Uterus (tissue), 4 donors: Measurements from ENCODE around the gene PPP1R3F. TPM values are rescaled to one million over a fixed set of nuclear protein-coding genes. Genes with fewer than 3 reads are reported as not detected.

Experiments used
- DNase-seq, 2 donors: peaks; one replicate each; pipeline ENCODE4 v3.0.0-alpha.2; 2019 to 2020
- H3K27ac ChIP-seq, 2 donors: fragments of 200-600 bp; sonication (generic); 1 replicate in 1 of 2; 2 replicates in 1 of 2; pipeline ENCODE4 v1.5.1; 2016 to 2018
- H3K27me3 ChIP-seq, 2 donors: fragments of 200-600 bp; sonication (generic); one replicate each; pipeline ENCODE4 v1.5.1; 2018 to 2019; ENCODE audit warnings: control low read depth in 1 of 2
- H3K36me3 ChIP-seq, 2 donors: fragments of 200-600 bp; sonication (generic); one replicate each; pipeline ENCODE4 v1.5.1; 2019; ENCODE audit warnings: control low read depth in 1 of 2
- H3K4me1 ChIP-seq, 2 donors: fragments of 200-600 bp; sonication (generic); one replicate each; pipeline ENCODE4 v1.5.1; 2018 to 2019; ENCODE audit warnings: control low read depth in 1 of 2
- H3K4me3 ChIP-seq, 2 donors: fragments of 200-600 bp; sonication (generic); 1 replicate in 1 of 2; 2 replicates in 1 of 2; pipeline ENCODE4 v1.5.1; 2018 to 2019; ENCODE audit warnings: mild to moderate bottlenecking in 1 of 2
- H3K9me3 ChIP-seq, 2 donors: fragments of 200-600 bp; sonication (generic); one replicate each; pipeline ENCODE4 v1.5.1; 2019; ENCODE audit warnings: control low read depth in 1 of 2
- CTCF ChIP-seq, 4 experiments: fragments of 200-600 bp in 2 of 4; fragments of 450-650 bp in 2 of 4; sonication (generic) in 2 of 4; IDR thresholded peaks; one replicate each; pipeline ENCODE4 v1.5.1; 2016 to 2019; ENCODE audit warnings: antibody characterized with exemption in 4 of 4, mild to moderate bottlenecking in 2 of 4, moderate library complexity in 1 of 4
- POLR2A ChIP-seq, 2 donors: fragments of 450-650 bp; IDR thresholded peaks; one replicate each; pipeline ENCODE4 v1.6.1; 2016; ENCODE audit warnings: antibody characterized with exemption in 2 of 2, mild to moderate bottlenecking in 1 of 2, moderate library complexity in 1 of 2
- intact Hi-C: fragments of 100-400 bp; cut with DNase I; formaldehyde crosslinking; loops from one replicate; pipeline ENCODE4 v1.15.1; 2023; ENCODE audit warnings: low total_unique reads
- total RNA-seq, 4 donors: library from RNA; depleted of rRNA in 3 of 4; stranded (reverse); fragments of >200 nt in 3 of 4; gene quantifications; one replicate each; pipeline versions ENCODE4 v1.1.0 to v1.2.4, GENCODE V29; 2014 to 2023
- donor health status: DM: yes; HTN: yes; CAD: no.

The PPP1R3F gene
- total RNA-seq, 4 donors from 2014 or later: 3.3 to 16.5 (median 8.0) TPM

GRCh38 chrX:49266523-49267445 is 2.8 kb upstream of the PPP1R3F start:
- H3K9me3 ChIP-seq: no peaks in the 10 kb centered on the region
- H3K4me3 ChIP-seq: no peak overlapping the region
- intact Hi-C loops: no loop called here
- H3K36me3 ChIP-seq: no peaks in the 10 kb centered on the region
- TF ChIP-seq POLR2A (IDR thresholded peaks at IDR 0.05) (no peak), CTCF (IDR thresholded peaks at IDR 0.05) (no peak)
- no peaks in the 10 kb centered on the region for H3K4me1 ChIP-seq
- DNase-seq: no peak
- no peak overlapping the region for H3K27ac ChIP-seq
- no peaks in the 10 kb centered on the region for H3K27me3 ChIP-seq

- no peaks in the 10 kb centered on the region for H3K27me3 ChIP-seq
- no peak for DNase-seq
- H3K4me3 ChIP-seq: peak overlapping the region; percentile 27 to 58
- H3K9me3 ChIP-seq: no peaks in the 10 kb centered on the region
- no peak for TF ChIP-seq CTCF (IDR thresholded peaks at IDR 0.05)
- no peak for TF ChIP-seq POLR2A (IDR thresholded peaks at IDR 0.05)
- intact Hi-C loops: no loop called here
- H3K36me3 ChIP-seq: no peaks in the 10 kb centered on the region
- H3K27ac ChIP-seq: peak overlapping the region; percentile 89 to 93
- no peaks in the 10 kb centered on the region for H3K4me1 ChIP-seq
Measured at GRCh38 chrX:49268702-49269009, 937 bp upstream of the PPP1R3F start.

- Histone ChIP-seq H3K36me3 (no peaks in the 10 kb centered on the region), H3K9me3 (no peaks in the 10 kb centered on the region), H3K27ac (peak overlapping the region; percentile 89 to 93), H3K4me3 (peak overlapping the region; percentile 38 to 58), H3K4me1 (no peaks in the 10 kb centered on the region), H3K27me3 (no peaks in the 10 kb centered on the region)
- intact Hi-C loops: no loop called here
- TF ChIP-seq POLR2A (IDR thresholded peaks at IDR 0.05): peak; percentile 50 to 58
- no peak for TF ChIP-seq CTCF (IDR thresholded peaks at IDR 0.05)
- DNase-seq: peak; percentile 95 to 98
Measured at GRCh38 chrX:49269010-49269766, 405 bp upstream of the PPP1R3F start.

GRCh38 chrX:49270249-49270921 is 792 bp downstream of the PPP1R3F start:
- Histone ChIP-seq H3K27ac (peak overlapping the region; percentile 89 to 93), H3K4me1 (no peaks in the 10 kb centered on the region), H3K9me3 (no peaks in the 10 kb centered on the region), H3K36me3 (no peaks in the 10 kb centered on the region), H3K27me3 (no peaks in the 10 kb centered on the region), H3K4me3 (peak overlapping the region; percentile 46 to 58)
- intact Hi-C loops: no loop called here
- TF ChIP-seq POLR2A (IDR thresholded peaks at IDR 0.05): no peak
- TF ChIP-seq CTCF (IDR thresholded peaks at IDR 0.05): no peak
- DNase-seq: no peak
